ENCODE measurements around the gene TFDP2. TPM values are rescaled to one million over a fixed set of nuclear protein-coding genes. Genes with fewer than 3 reads are reported as not detected.

Gene TFDP2
- total RNA-seq, 1 experiment from 2014 or later = 76.0 TPM

- Histone ChIP-seq H3K56ac (ENCODE audit: insufficient read length, low read depth, low read length) (no peak overlapping the region), H2BK5ac (ENCODE audit: insufficient read length, low read length) (no peak overlapping the region), H4K8ac (replicated peaks; ENCODE audit: insufficient read length, low read depth, low read length) (no peak overlapping the region), H3K4ac (ENCODE audit: low read depth, low read length) (no peak overlapping the region), H3K4me2 (ENCODE audit: insufficient read depth, insufficient read length, low read length) (no peak overlapping the region), H4K91ac (ENCODE audit: insufficient read length, low read depth, low read length) (no peak overlapping the region), H3K4me1 (ENCODE audit: insufficient read depth, low read length) (no peaks in the 10 kb centered on the region), H2BK20ac (ENCODE audit: low read depth, low read length, poor library complexity, severe bottlenecking) (no peak overlapping the region), H2BK15ac (ENCODE audit: low read depth, low read length) (no peak overlapping the region), H3K18ac (ENCODE audit: insufficient read length, low read depth, low read length) (no peak overlapping the region), H3T11ph (ENCODE audit: low read length) (no peak overlapping the region), H3K23ac (ENCODE audit: insufficient read length, low read depth, low read length) (no peak overlapping the region), H2BK12ac (ENCODE audit: insufficient read length, low read depth, low read length) (no peak overlapping the region), H3K9me3 (ENCODE audit: control insufficient read depth, low read depth, low read length) (no peaks in the 10 kb centered on the region), H2AFZ (ENCODE audit: low read length) (no peak overlapping the region), H2BK120ac (ENCODE audit: low read depth, low read length, poor library complexity, severe bottlenecking) (no peak overlapping the region), H3K79me2 (ENCODE audit: insufficient read depth, low read length) (no peaks in the 10 kb centered on the region), H4K20me1 (ENCODE audit: control insufficient read depth, insufficient read depth, insufficient read length) (no peaks in the 10 kb centered on the region), H3K9ac (ENCODE audit: extremely low read depth, insufficient read length, low read length) (no peak overlapping the region), H3K27ac (ENCODE audit: insufficient read length, low read depth, low read length) (no peak overlapping the region), H4K5ac (ENCODE audit: insufficient read length, low read depth, low read length) (no peak overlapping the region), H3K79me1 (ENCODE audit: insufficient read depth, low read depth, low read length, poor library complexity, severe bottlenecking) (no peaks in the 10 kb centered on the region), H3K27me3 (ENCODE audit: insufficient read depth, low read length) (no peaks in the 10 kb centered on the region), H3K23me2 (ENCODE audit: insufficient read length, low read depth, low read length, poor library complexity, severe bottlenecking) (no peaks in the 10 kb centered on the region), H3K14ac (ENCODE audit: insufficient read depth, low read length) (no peak overlapping the region; the same call in 1 of the 2 replicates), H2AK5ac (ENCODE audit: insufficient read length, low read length) (no peak overlapping the region)
- Mint-ChIP-seq H3K27ac (no peak overlapping the region; a peak in 1 of 7 replicates), H3K4me1 (peaks cover 4 to 5% of the 10 kb centered on the region in 2 experiments; a peak in 2 of 4 replicates), H3K4me3 (no peak overlapping the region), H3K36me3 (ENCODE audit: insufficient read depth in 1 of 3, low read depth in 3 of 3) (peaks cover 0 to 10% (median 4%) of the 10 kb centered on the region in 3 experiments; a peak in 6 of 7 replicates), H3K27me3 (ENCODE audit: low read depth) (no peaks in the 10 kb centered on the region), H3K9me3 (no peaks in the 10 kb centered on the region)
- TF ChIP-seq CTCF (conservative IDR thresholded peaks at IDR 0.05) = no peak
- no CpG with 5 or more reads among the region's 16 CpGs for WGBS (ENCODE audit: extremely low coverage, insufficient read length, low lambda C conversion rate)
- no peak for DNase-seq
Measured at GRCh38 chr3:141945726-141946485, 203.4 kb downstream of the TFDP2 start.
